Osteocyte (in vitro differentiated cells): ENCODE measurements around the gene PHF13. TPM values are rescaled to one million over a fixed set of nuclear protein-coding genes. Genes with fewer than 3 reads are reported as not detected.
"Not testable (repeated sequence)": the region's sequence is repeated elsewhere in the genome, so short reads cannot be mapped to it uniquely, and the experiment has no call there.

Experiments used
- DNase-seq: peaks from one replicate; pipeline ENCODE4 v3.0.0; 2021; ENCODE audit warnings: mixed read lengths; ENCODE audit not compliant: unreplicated experiment; ENCODE audit errors: extremely low spot score
- H3K27ac Mint-ChIP-seq: one replicate; pipeline ENCODE4 v1.8.0; 2021; ENCODE audit warnings: mild to moderate bottlenecking, mixed read lengths; ENCODE audit not compliant: unreplicated experiment
- H3K27me3 Mint-ChIP-seq: one replicate; pipeline ENCODE4 v1.8.0; 2021; ENCODE audit warnings: mixed read lengths; ENCODE audit not compliant: unreplicated experiment
- H3K36me3 Mint-ChIP-seq: one replicate; pipeline ENCODE4 v1.8.0; 2021; ENCODE audit warnings: mixed read lengths; ENCODE audit not compliant: unreplicated experiment
- H3K4me1 Mint-ChIP-seq: one replicate; pipeline ENCODE4 v1.8.0; 2021; ENCODE audit warnings: mixed read lengths; ENCODE audit not compliant: unreplicated experiment
- H3K4me3 Mint-ChIP-seq: one replicate; pipeline ENCODE4 v1.8.0; 2021; ENCODE audit warnings: mild to moderate bottlenecking, moderate library complexity, mixed read lengths; ENCODE audit not compliant: unreplicated experiment
- H3K9me3 Mint-ChIP-seq: one replicate; pipeline ENCODE4 v1.8.0; 2021; ENCODE audit warnings: mixed read lengths; ENCODE audit not compliant: unreplicated experiment
- CTCF ChIP-seq: fragments of 200-600 bp; sonication (generic); IDR thresholded peaks from 2 replicates; pipeline ENCODE4 v1.5.0; 2021; ENCODE audit warnings: antibody characterized with exemption, mild to moderate bottlenecking, moderate library complexity
- total RNA-seq: library from RNA; stranded (reverse); gene quantifications from 2 replicates; pipeline ENCODE4 v1.2.1, GENCODE V29; 2021

PHF13 gene
- total RNA-seq, 1 donor from 2014 or later: 24.0 TPM

DNA sequence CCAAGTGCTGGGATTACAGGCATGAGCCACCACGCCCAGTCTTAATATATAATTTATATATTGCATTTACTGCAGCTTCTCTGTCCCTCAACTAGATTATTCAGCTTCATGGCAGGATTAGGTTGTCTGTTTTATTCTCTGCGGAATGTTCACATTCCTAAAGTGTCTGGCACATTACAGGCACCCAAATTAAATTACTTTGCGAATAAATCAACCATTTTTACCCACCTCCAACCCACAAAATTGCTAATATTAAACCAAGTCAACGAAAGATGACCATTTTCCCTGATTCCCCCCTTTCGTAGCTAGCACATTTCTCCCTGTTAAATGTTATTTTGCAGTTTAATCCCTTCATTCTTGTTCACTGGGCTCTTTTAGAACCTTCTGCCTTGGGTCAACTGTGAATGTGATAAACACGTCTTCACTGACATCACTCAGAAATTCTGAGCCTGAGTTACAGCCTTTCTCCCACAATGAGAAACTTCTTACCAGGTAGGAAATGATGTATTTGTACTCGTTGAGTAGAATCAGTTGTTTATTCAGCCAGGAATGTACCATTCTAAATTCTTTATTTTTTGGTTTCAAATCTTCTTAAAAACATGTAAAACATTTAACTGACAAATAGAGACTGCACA is 47.0 kb downstream of the PHF13 start:
- no peak overlapping the region for H3K4me3 Mint-ChIP-seq
- DNase-seq: no peak
- H3K4me1 Mint-ChIP-seq: no peaks in the 10 kb centered on the region
- H3K27ac Mint-ChIP-seq: no peak overlapping the region
- no peaks in the 10 kb centered on the region for H3K27me3 Mint-ChIP-seq
- peaks cover 20% of the 10 kb centered on the region for H3K36me3 Mint-ChIP-seq
- no peaks in the 10 kb centered on the region for H3K9me3 Mint-ChIP-seq
- TF ChIP-seq CTCF: no peak

DNA sequence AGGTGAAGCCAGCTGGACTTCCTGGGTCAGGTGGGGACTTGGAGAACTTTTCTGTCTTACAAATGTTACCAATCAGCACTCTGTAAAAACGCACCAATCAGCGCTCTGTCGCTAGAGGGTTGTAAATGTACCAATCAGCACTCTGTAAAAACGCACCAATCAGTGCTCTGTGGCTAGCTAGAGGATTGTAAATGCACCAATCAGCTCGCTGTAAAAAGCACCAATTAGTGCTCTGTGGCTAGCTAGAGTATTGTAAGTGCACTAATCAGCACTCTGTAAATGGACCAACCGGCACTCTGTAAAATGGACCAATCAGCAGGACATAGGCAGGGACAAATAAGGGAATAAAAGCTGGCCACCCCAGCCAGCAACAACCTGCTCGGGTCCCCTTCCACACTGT is 48.9 kb downstream of the PHF13 start:
- not testable (repeated sequence) for H3K27me3 Mint-ChIP-seq, DNase-seq, H3K27ac Mint-ChIP-seq, H3K4me1 Mint-ChIP-seq, H3K9me3 Mint-ChIP-seq, H3K4me3 Mint-ChIP-seq
- H3K36me3 Mint-ChIP-seq: peaks cover 24% of the 10 kb centered on the region

DNA sequence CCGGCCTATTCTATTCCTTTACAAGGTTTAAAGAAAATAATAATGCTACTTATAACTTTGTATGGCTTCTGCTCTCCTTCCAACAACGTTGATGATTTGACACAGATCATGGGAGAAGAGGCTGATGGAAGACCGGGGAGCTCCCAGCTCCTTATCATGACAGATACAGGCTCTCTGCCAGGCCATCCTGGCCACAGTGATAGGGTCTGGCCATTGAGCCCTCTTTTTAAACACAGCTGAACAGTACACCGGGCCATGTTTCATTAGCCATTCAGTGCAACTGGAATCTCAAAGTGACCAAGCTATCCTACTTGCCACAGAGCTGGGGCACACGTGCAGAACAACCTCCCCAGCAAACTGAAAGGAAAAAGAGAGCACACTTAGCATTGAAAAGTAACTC is 53.2 kb downstream of the PHF13 start:
- H3K36me3 Mint-ChIP-seq: peaks cover 32% of the 10 kb centered on the region
- no peaks in the 10 kb centered on the region for H3K27me3 Mint-ChIP-seq
- no peak overlapping the region for H3K27ac Mint-ChIP-seq
- H3K4me3 Mint-ChIP-seq: no peak overlapping the region
- no peak for TF ChIP-seq CTCF
- no peaks in the 10 kb centered on the region for H3K9me3 Mint-ChIP-seq
- DNase-seq: no peak
- H3K4me1 Mint-ChIP-seq: no peaks in the 10 kb centered on the region

DNA sequence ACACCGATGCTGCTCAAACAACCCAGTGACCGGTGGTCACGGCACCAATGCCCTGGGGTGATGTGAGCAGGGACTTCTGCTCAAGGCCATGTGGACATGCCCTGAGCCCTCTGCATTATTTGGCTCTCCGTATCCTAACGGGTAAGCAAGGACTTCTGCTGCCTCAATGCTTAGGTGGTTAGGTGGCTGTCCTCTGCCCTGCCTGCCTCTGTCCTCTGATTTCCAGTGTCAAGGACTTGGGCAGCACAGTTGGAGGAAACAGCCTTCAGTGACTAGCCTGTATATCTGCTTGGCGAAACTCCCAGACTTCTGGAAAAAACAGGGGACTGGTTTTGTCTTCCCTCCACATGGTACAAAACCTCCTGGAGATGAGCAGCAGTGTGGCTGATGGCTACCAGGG is 53.6 kb downstream of the PHF13 start:
- Mint-ChIP-seq H3K4me3 (no peak overlapping the region), H3K36me3 (peaks cover 32% of the 10 kb centered on the region), H3K27me3 (no peaks in the 10 kb centered on the region), H3K4me1 (no peaks in the 10 kb centered on the region), H3K9me3 (no peaks in the 10 kb centered on the region), H3K27ac (no peak overlapping the region)
- no peak for DNase-seq
- TF ChIP-seq CTCF: no peak

DNA sequence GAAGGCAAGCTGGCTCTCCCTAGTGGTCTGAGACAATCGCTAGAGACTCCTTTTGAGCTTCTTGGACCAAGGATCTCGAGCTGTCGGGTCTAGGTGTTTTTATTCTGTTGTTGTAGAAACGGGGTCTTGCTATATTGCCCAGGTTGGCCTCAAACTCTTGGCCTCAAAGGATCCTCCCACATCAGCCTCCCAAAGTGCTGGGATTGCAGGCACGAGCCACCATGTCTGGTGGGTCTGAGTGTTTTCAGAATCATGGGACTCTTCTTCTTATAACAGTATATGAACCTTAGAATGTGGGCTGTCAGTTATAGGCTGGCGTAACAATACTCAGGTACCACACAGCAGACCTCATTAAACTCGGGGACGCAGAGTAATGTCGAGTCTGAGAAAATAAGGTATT is 55.0 kb downstream of the PHF13 start:
- Mint-ChIP-seq H3K27me3 (no peaks in the 10 kb centered on the region), H3K4me3 (no peak overlapping the region), H3K36me3 (peaks cover 28% of the 10 kb centered on the region), H3K27ac (no peak overlapping the region), H3K4me1 (no peaks in the 10 kb centered on the region), H3K9me3 (no peaks in the 10 kb centered on the region)
- no peak for TF ChIP-seq CTCF
- DNase-seq: no peak

DNA sequence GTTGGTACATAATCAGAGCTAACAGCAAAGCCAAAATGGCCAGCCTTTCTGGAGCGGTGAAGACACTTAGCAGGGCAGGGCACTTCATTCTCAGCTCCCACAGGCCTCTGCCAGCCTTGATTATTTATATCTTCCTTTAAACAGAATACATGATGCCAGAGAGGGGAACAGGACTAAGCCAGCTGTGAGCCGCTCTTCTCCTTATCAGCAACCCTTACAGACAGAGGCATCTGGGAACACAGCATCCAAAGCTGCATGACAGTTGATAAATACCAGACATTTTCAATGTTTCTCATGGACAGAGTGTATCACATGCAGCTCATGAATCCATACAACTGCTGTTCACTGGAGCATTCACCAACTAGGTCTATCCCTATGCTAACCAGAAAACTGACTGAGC is 59.0 kb downstream of the PHF13 start:
- no peak overlapping the region for H3K27ac Mint-ChIP-seq

More for the DNA sequence above, 59.0 kb downstream of the PHF13 start:
- Mint-ChIP-seq H3K36me3 (peaks cover 26% of the 10 kb centered on the region), H3K4me3 (no peak overlapping the region), H3K27me3 (no peaks in the 10 kb centered on the region), H3K4me1 (no peaks in the 10 kb centered on the region), H3K9me3 (no peaks in the 10 kb centered on the region)
- no peak for DNase-seq
- no peak for TF ChIP-seq CTCF
